ENCODE measurements around the gene SEC14L3.
"Not testable (repeated sequence)": the region's sequence is repeated elsewhere in the genome, so short reads cannot be mapped to it uniquely, and the experiment has no call there.

Gene SEC14L3

GRCh38 chr22:30470655-30471054 is 1.2 kb downstream of the SEC14L3 start:
- Histone ChIP-seq H3K4me3 (ENCODE audit: low read depth, low read length) (no peak overlapping the region), H3K4me1 (no peaks in the 10 kb centered on the region), H3K27me3 (peaks cover 6% of the 10 kb centered on the region; the same call in 1 of the 2 replicates), H3K36me3 (no peaks in the 10 kb centered on the region), H3K9me3 (no peaks in the 10 kb centered on the region)
- TF ChIP-seq CTCF (IDR thresholded peaks at IDR 0.05; ENCODE audit: low read depth, low read length), result no peak
- no peak for DNase-seq

DNA sequence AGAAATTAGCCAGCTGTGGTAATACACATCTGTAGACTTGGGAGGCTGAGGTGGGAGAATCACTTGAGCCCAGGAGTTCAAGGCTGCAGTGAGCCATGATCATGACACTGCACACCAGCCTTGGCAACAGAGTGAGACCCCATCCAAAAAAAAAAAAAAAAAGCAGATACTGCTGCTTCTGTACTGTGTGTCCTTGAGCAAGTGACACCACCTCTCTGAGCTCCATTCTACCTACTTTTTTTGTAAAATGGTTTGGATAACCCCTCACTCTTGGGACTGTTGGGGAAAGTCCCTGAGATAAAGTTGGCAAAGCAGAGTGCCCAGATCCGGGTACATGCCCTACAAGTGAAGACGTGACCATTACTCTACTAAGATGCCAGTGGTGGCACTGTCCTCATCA is 2.7 kb downstream of the SEC14L3 start:
- Histone ChIP-seq H3K4me3 (ENCODE audit: low read depth, low read length) (no peak overlapping the region), H3K36me3 (no peaks in the 10 kb centered on the region), H3K27me3 (peaks cover 6% of the 10 kb centered on the region; the same call in 1 of the 2 replicates), H3K9me3 (no peaks in the 10 kb centered on the region), H3K4me1 (no peaks in the 10 kb centered on the region)
- DNase-seq, result no peak
- TF ChIP-seq CTCF (IDR thresholded peaks at IDR 0.05; ENCODE audit: low read depth, low read length), result no peak

DNA sequence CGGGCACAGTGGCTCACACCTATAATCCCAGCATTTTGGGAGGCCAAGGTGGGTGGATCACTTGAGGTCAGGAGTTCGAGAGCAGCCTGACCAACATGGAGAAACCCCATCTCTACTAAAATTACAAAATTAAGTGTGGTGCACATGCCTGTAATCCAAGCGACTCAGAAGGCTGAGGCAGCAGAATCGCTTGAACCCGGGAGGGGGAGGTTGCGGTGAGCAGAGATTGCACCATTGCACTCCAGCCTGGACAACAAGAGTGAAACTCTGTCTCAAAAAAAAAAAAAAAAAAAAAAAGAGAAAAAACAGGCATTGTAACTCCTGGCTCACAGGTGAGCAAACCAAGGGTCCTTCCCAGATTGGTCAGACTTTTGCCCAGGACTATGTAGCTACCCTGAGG is 11.3 kb downstream of the SEC14L3 start:
- H3K9me3 ChIP-seq; H3K4me1 ChIP-seq; H3K27me3 ChIP-seq; H3K4me3 ChIP-seq (ENCODE audit: low read depth, low read length); H3K36me3 ChIP-seq; DNase-seq: not testable (repeated sequence)

- no peaks in the 10 kb centered on the region for H3K9me3 ChIP-seq
- H3K4me3 ChIP-seq (ENCODE audit: low read depth, low read length), result no peak overlapping the region
- H3K36me3 ChIP-seq, result no peaks in the 10 kb centered on the region
- DNase-seq, result no peak
- TF ChIP-seq CTCF (IDR thresholded peaks at IDR 0.05; ENCODE audit: low read depth, low read length), result no peak
- no peaks in the 10 kb centered on the region; the same call in 1 of the 2 replicates for H3K4me1 ChIP-seq
- no peaks in the 10 kb centered on the region for H3K27me3 ChIP-seq
Observed at GRCh38 chr22:30460147-30460546, 11.7 kb downstream of the SEC14L3 start.

GRCh38 chr22:30459181-30460052 is 12.4 kb downstream of the SEC14L3 start:
- no peaks in the 10 kb centered on the region for H3K36me3 ChIP-seq
- TF ChIP-seq CTCF (IDR thresholded peaks at IDR 0.05; ENCODE audit: low read depth, low read length), result no peak
- no peaks in the 10 kb centered on the region for H3K27me3 ChIP-seq
- no peaks in the 10 kb centered on the region; the same call in 1 of the 2 replicates for H3K4me1 ChIP-seq
- no peaks in the 10 kb centered on the region for H3K9me3 ChIP-seq
- DNase-seq, result no peak
- no peak overlapping the region for H3K4me3 ChIP-seq (ENCODE audit: low read depth, low read length)

GRCh38 chr22:30457981-30458380 is 13.8 kb downstream of the SEC14L3 start:
- no peak for TF ChIP-seq CTCF (IDR thresholded peaks at IDR 0.05; ENCODE audit: low read depth, low read length)
- Histone ChIP-seq H3K4me1 (no peaks in the 10 kb centered on the region; the same call in 1 of the 2 replicates), H3K9me3 (no peaks in the 10 kb centered on the region), H3K27me3 (no peaks in the 10 kb centered on the region), H3K36me3 (no peaks in the 10 kb centered on the region), H3K4me3 (ENCODE audit: low read depth, low read length) (no peak overlapping the region)
- DNase-seq, result no peak
